ENCODE measurements around the gene AP1S3.
"Not testable (repeated sequence)": the region's sequence is repeated elsewhere in the genome, so short reads cannot be mapped to it uniquely, and the experiment has no call there.

The AP1S3 gene

GRCh38 chr2:223852281-223852795, 15.0 kb upstream of the AP1S3 start:
- no peak for DNase-seq

GRCh38 chr2:223847410-223847809, 10.0 kb upstream of the AP1S3 start:
- no peak for DNase-seq

GRCh38 chr2:223846515-223846914, 9.1 kb upstream of the AP1S3 start:
- DNase-seq: no peak

- DNase-seq: no peak
Observed at GRCh38 chr2:223841436-223842190, 4.2 kb upstream of the AP1S3 start.

GRCh38 chr2:223835701-223836532, 1.5 kb downstream of the AP1S3 start:
- DNase-seq: no peak

- no peak for DNase-seq
Observed at GRCh38 chr2:223834431-223834830, 3.0 kb downstream of the AP1S3 start.

GRCh38 chr2:223832241-223832903, 5.0 kb downstream of the AP1S3 start:
- DNase-seq: no peak

GRCh38 chr2:223829128-223829527, 8.3 kb downstream of the AP1S3 start:
- no peak for DNase-seq

- DNase-seq: no peak
Observed at GRCh38 chr2:223828314-223828713, 9.1 kb downstream of the AP1S3 start.

GRCh38 chr2:223826995-223827394, 10.4 kb downstream of the AP1S3 start:
- DNase-seq: no peak

- no peak for DNase-seq
Observed at GRCh38 chr2:223824301-223824700, 13.1 kb downstream of the AP1S3 start.

- no peak for DNase-seq
Observed at GRCh38 chr2:223822818-223823217, 14.6 kb downstream of the AP1S3 start.

GRCh38 chr2:223820549-223820948, 16.8 kb downstream of the AP1S3 start:
- no peak for DNase-seq

- no peak for DNase-seq
Observed at GRCh38 chr2:223819891-223820290, 17.5 kb downstream of the AP1S3 start.

GRCh38 chr2:223815884-223816570, 21.4 kb downstream of the AP1S3 start:
- no peak for DNase-seq

GRCh38 chr2:223815186-223815883, 22.0 kb downstream of the AP1S3 start:
- no peak for DNase-seq

GRCh38 chr2:223814764-223815163, 22.6 kb downstream of the AP1S3 start:
- not testable (repeated sequence) for DNase-seq

GRCh38 chr2:223813329-223813728, 24.1 kb downstream of the AP1S3 start:
- no peak for DNase-seq

GRCh38 chr2:223811757-223812156, 25.6 kb downstream of the AP1S3 start:
- DNase-seq: no peak

- DNase-seq: no peak
Observed at GRCh38 chr2:223805008-223805407, 32.4 kb downstream of the AP1S3 start.

- no peak for DNase-seq
Observed at GRCh38 chr2:223801736-223802135, 35.6 kb downstream of the AP1S3 start.

GRCh38 chr2:223800908-223801307, 36.5 kb downstream of the AP1S3 start:
- DNase-seq: no peak

Measured in activated naive CD4-positive, alpha-beta T cell treated with Interleukin-2 at 50 U/mL for 16 hours (primary cell).